ENCODE measurements around the gene FBXL17.

- TF ChIP-seq CTCF (IDR thresholded peaks at IDR 0.05; ENCODE audit: low read depth, low read length) (no peak), EZH2phosphoT487 (IDR thresholded peaks at IDR 0.05; ENCODE audit: low read depth) (no peak)
Observed at GRCh38 chr5:108028412-108028811, 353.5 kb downstream of the FBXL17 start.

Data from OCI-LY3 (cell line).